GM19023 (cell line): ENCODE data around the gene UBL4B.

Experiments used
- ATAC-seq: cut with Tn5 transposase; IDR thresholded peaks from one replicate; pipeline ENCODE4 v1.9.1; 2021; ENCODE audit warnings: mild to moderate bottlenecking, moderate library complexity; ENCODE audit not compliant: unreplicated experiment

Gene UBL4B

GRCh38 chr1:110151175-110151669, 39.0 kb downstream of the UBL4B start:
- no peak for ATAC-seq

GRCh38 chr1:110152133-110152785, 40.0 kb downstream of the UBL4B start:
- ATAC-seq: no peak

DNA sequence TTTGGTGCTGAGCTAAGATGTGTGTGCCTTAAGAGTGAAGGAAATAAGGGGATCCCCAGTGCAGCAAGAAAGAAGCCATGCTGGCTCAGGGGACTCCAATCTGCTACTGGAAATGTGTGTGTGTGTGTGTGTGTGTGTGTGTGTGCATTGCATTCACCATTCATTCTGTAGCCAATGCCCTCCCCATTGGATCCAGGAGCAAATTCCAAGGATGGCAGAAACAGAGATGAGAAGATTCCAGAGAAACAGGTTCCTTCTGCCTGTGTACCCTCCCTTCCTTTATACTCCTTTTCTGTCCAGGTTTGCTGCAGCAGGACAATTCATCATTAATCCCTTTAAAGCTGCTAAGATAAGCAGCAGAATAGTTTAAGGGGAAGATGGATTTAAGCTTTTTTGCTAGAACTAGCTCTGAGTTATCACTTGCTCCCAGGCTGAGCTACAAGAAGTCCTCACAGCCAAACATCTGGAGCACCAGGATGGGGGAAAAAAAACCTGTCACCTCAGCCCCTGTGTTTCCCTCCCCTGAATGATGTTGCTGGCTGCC, 41.2 kb downstream of the UBL4B start:
- ATAC-seq: no peak

- no peak for ATAC-seq
Observed at GRCh38 chr1:110155878-110156522, 43.8 kb downstream of the UBL4B start.

DNA sequence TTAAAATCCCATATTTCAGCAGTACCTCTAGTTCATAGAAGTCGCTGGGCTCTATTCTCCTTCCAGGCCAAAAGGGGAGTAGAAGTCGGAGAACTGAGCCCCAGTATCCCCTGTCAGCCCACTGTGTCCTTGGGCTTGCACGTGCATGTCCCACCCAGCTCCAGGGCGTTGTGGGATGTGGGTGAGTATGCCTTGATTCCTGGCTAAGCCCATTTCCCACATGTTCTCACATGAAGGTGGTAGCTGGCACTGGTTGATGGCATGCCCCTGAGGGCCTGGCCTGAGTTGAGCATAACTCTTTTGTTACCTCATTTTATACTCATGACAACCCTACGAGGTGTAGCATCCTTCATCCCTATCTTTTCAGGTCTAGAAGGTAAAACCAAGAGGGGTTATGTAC, 46.0 kb downstream of the UBL4B start:
- no peak for ATAC-seq

- ATAC-seq: no peak
Observed at GRCh38 chr1:110159168-110159567, 46.9 kb downstream of the UBL4B start.

DNA sequence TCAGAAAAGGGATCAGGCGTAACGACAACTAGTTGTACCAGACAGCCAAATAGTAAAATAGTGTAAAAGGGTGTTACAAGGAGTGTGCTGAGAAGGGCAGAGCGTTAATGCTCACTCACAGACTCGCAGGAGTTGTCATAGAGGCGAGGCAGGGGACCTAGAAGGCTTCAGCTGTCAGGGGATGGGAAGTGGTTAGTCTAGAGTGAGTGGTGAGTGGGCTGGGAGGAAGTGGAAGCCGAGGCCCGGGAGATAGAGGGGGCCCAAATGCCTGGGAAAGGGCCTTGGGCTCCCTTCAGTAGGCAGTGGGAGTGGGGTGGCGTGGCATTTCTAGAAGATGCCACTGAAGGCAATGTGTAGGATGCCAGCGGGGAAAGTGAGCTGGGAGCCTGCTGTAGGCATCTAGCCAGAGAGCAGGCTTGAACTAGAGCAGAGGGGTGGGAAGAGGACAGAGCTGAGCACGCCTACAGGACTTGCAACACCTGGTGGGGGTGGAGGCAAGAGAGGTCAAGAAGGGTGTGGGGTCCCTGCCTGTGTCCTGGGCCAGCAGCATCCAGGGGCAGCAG, 48.4 kb downstream of the UBL4B start:
- no peak for ATAC-seq

DNA sequence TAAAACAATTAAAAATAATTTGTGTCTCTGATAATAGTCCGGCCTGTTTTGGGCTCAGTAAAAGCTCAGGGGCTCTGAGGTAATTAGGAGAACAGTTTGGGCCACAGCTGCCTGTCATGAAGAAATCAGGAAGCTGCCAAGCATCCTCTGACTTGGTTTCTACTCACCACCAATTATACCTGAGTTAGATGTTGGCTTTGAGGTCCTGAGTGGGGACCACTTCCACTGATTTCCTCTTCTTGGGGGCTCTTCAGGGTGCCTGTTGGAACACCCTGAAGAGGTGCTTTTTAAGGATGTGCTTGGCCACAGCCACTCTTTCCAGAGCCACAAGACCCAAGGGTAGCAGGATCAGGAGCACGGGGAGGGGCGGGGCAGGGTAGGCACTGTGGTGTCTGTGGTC, 48.9 kb downstream of the UBL4B start:
- ATAC-seq: no peak

GRCh38 chr1:110161849-110162248, 49.6 kb downstream of the UBL4B start:
- no peak for ATAC-seq
